ENCODE measurements around the gene CHAC2. TPM values are rescaled to one million over a fixed set of nuclear protein-coding genes. Genes with fewer than 3 reads are reported as not detected.
A peak's percentile ranks its signal among the peaks of the same experiment; 100 is the strongest.

CHAC2 gene
- polyA plus RNA-seq, 1 experiment = 0.98 TPM

- CTCF ChIA-PET = no interaction called here
- no peak for TF ChIP-seq CTCF (IDR thresholded peaks at IDR 0.05; ENCODE audit: insufficient read depth, low read depth, low read length)
These were observed 38.4 kb upstream of the CHAC2 start for GRCh38 chr2:53729143-53729762.

DNA sequence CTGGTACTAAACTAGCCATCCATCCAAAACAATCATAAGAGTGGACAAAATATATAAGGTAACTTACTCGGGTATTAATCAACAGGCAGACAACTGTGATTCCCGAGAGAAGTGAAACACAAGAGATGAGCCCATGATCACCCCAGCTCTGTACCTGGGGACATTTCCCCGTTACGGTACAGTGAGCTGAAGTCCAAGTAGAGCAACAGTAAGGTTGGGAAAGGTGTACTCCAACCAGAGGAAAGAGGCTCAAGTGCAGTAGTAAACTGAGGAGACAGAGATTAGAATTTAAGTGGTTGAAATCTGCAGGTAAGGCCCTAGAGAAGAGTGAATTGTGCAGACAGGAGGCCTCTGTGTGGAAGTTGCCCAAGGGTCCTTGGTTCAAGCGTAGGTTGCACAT is 30.5 kb upstream of the CHAC2 start:
- ChIA-PET CTCF (no interaction called here), POLR2A (no interaction called here)
- TF ChIP-seq CTCF (IDR thresholded peaks at IDR 0.05; ENCODE audit: insufficient read depth, low read depth, low read length) = no peak
- no peak for DNase-seq (ENCODE audit: low read depth)
- Histone ChIP-seq H3K27me3 (ENCODE audit: control insufficient read depth, insufficient read depth, low read length) (no peaks in the 10 kb centered on the region), H3K36me3 (ENCODE audit: control insufficient read depth, insufficient read depth, low read length) (peaks cover 2% of the 10 kb centered on the region; the same call in 1 of the 2 replicates), H3K4me3 (ENCODE audit: low read depth, low read length) (no peak overlapping the region)

More at GRCh38 chr2:53729143-53729762, 38.4 kb upstream of the CHAC2 start:
- no peak for DNase-seq (ENCODE audit: low read depth)
- POLR2A ChIA-PET = no interaction called here
- Histone ChIP-seq H3K36me3 (ENCODE audit: control insufficient read depth, insufficient read depth, low read length) (peaks cover 2% of the 10 kb centered on the region; the same call in 1 of the 2 replicates), H3K27me3 (ENCODE audit: control insufficient read depth, insufficient read depth, low read length) (no peaks in the 10 kb centered on the region), H3K4me3 (ENCODE audit: low read depth, low read length) (no peak overlapping the region)

- POLR2A ChIA-PET = no interaction called here
- Histone ChIP-seq H3K36me3 (ENCODE audit: control insufficient read depth, insufficient read depth, low read length) (no peaks in the 10 kb centered on the region; the same call in 1 of the 2 replicates), H3K27me3 (ENCODE audit: control insufficient read depth, insufficient read depth, low read length) (no peaks in the 10 kb centered on the region), H3K4me3 (ENCODE audit: low read depth, low read length) (no peak overlapping the region)
- DNase-seq (ENCODE audit: low read depth) = no peak
- no peak for TF ChIP-seq CTCF (IDR thresholded peaks at IDR 0.05; ENCODE audit: insufficient read depth, low read depth, low read length)
- CTCF ChIA-PET = interaction anchor here (1.4 to 2.4 kb wide), 4 partner anchors 11 to 319 kb away, joined by 3 to 9 read pairs (median 4); no protein-coding TSS in a partner anchor
These were observed 28.6 kb upstream of the CHAC2 start for GRCh38 chr2:53739032-53739431.

DNA sequence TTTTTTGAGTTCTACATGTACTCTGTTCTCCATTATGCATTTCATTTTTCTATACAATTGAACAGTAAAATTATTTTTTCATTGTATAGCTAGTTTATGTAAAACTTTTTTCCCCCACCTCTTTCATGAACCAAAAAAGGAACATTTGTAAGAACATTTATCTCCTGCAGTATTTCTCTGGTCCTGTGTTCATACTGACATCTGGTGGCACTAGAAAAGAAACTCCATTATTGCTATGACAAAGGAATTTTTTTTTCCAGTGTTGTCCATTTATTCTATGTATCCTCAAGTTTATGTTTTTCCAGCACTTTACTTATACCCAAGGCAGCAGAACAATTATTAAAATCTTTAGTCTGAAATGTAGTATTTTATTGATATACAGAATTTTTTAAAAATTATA is 27.4 kb upstream of the CHAC2 start:
- ChIA-PET CTCF (interaction anchor here (1.4 to 2.4 kb wide), 3 partner anchors 9 to 317 kb away, joined by 4 to 9 read pairs (median 4); no protein-coding TSS in a partner anchor), POLR2A (no interaction called here)
- peak; percentile 44; the same call in 1 of the 2 replicates for TF ChIP-seq CTCF (IDR thresholded peaks at IDR 0.05; ENCODE audit: insufficient read depth, low read depth, low read length)
- Histone ChIP-seq H3K27me3 (ENCODE audit: control insufficient read depth, insufficient read depth, low read length) (no peaks in the 10 kb centered on the region), H3K36me3 (ENCODE audit: control insufficient read depth, insufficient read depth, low read length) (no peaks in the 10 kb centered on the region; the same call in 1 of the 2 replicates), H3K4me3 (ENCODE audit: low read depth, low read length) (no peak overlapping the region)
- DNase-seq (ENCODE audit: low read depth) = no peak

DNA sequence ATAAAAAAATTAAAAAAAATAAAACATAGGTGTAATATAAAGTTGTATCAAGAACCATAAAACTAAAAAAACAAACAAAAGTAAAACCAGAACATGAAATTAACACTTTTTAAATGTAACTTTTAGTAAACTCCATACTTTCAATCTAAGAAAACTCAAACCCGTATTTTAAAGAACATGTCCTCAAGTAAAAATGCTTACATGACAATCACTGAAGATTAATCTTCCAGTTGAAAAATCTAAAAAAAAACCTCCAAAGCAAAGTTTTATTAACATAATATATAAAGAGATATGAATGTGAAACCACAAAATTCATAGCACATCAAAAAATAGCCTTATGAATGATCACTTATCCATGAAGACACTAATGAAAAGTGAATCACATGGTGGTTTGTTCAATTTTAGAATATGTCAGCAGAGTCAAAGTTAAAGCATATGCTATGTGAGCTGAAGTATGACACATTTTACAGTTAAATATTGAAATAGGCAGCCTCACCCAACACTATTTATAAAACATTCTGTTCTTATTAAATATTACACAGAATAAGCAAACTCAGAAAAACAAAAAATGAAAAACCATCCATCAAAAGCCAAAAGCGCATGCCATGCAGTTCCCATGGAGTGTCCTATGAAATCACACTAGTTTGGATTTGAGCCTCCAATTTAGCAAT is 23.1 kb upstream of the CHAC2 start:
- DNase-seq (ENCODE audit: low read depth) = no peak
- ChIA-PET POLR2A (no interaction called here), CTCF (interaction anchor here (0.6 to 1.1 kb wide), 2 partner anchors 12 to 457 kb away, joined by 3 read pairs; no protein-coding TSS in a partner anchor)
- TF ChIP-seq CTCF (IDR thresholded peaks at IDR 0.05; ENCODE audit: insufficient read depth, low read depth, low read length) = no peak
- Histone ChIP-seq H3K27me3 (ENCODE audit: control insufficient read depth, insufficient read depth, low read length) (no peaks in the 10 kb centered on the region), H3K36me3 (ENCODE audit: control insufficient read depth, insufficient read depth, low read length) (no peaks in the 10 kb centered on the region), H3K4me3 (ENCODE audit: low read depth, low read length) (no peak overlapping the region)

Data from BJ (cell line).